CD8-positive, alpha-beta memory T cell (primary cell): ENCODE data around the gene MAGIX. TPM values are rescaled to one million over a fixed set of nuclear protein-coding genes. Genes with fewer than 3 reads are reported as not detected.

Experiments
- CTCF ChIA-PET: fragments of 350-600 bp; sonication (Branson Sonifier 250); formaldehyde crosslinking; loops from one replicate; lab custom pipeline; 2021; ENCODE audit warnings: antibody characterized with exemption; lab: Charles Lee
- POLR2A ChIA-PET: fragments of 350-600 bp; sonication (Branson Sonifier 250); formaldehyde crosslinking; loops from one replicate; lab custom pipeline; 2021; ENCODE audit warnings: antibody characterized with exemption; lab: Charles Lee
- DNase-seq, 5 donors: peaks; one replicate each; pipeline versions ENCODE4 v3.0.0 to v3.0.0-alpha.2; 2020 to 2022; ENCODE audit warnings: mixed read lengths in 1 of 5
- H3K27ac ChIP-seq: one replicate; pipeline ENCODE4 v1.7.0; 2013; ENCODE audit warnings: low read depth, mild to moderate bottlenecking, low read length, moderate library complexity
- H3K27me3 ChIP-seq: 2 replicates; pipeline ENCODE4 v1.7.0; 2013; ENCODE audit warnings: low read length, mild to moderate bottlenecking; ENCODE audit not compliant: insufficient read depth, poor library complexity, severe bottlenecking
- H3K36me3 ChIP-seq: 2 replicates; pipeline ENCODE4 v1.7.0; 2013; ENCODE audit warnings: mild to moderate bottlenecking, low read length, moderate library complexity; ENCODE audit not compliant: insufficient read depth
- H3K4me1 ChIP-seq: 2 replicates; pipeline ENCODE4 v1.7.0; 2013; ENCODE audit warnings: mild to moderate bottlenecking, low read length, moderate library complexity; ENCODE audit not compliant: insufficient read depth
- H3K4me3 ChIP-seq: 2 replicates; pipeline ENCODE4 v1.7.0; 2013; ENCODE audit warnings: mild to moderate bottlenecking, low read length
- H3K9me3 ChIP-seq: 2 replicates; pipeline ENCODE4 v1.7.0; 2013; ENCODE audit warnings: mild to moderate bottlenecking, low read length
- H3K27ac Mint-ChIP-seq, 8 donors: one replicate each; pipeline ENCODE4 v1.8.0; 2020 to 2021; ENCODE audit warnings: mixed read lengths in 8 of 8, mild to moderate bottlenecking in 6 of 8, inconsistent platforms in 3 of 8, moderate library complexity in 3 of 8
- H3K27me3 Mint-ChIP-seq, 2 donors: one replicate each; pipeline ENCODE4 v1.8.0; 2020 to 2021; ENCODE audit warnings: mixed read lengths in 2 of 2, mild to moderate bottlenecking in 1 of 2, moderate library complexity in 1 of 2
- H3K36me3 Mint-ChIP-seq, 3 donors: one replicate each; pipeline ENCODE4 v1.8.0; 2020 to 2021; ENCODE audit warnings: mixed read lengths in 3 of 3, inconsistent platforms in 1 of 3, mild to moderate bottlenecking in 1 of 3
- H3K4me1 Mint-ChIP-seq, 3 donors: one replicate each; pipeline ENCODE4 v1.8.0; 2020 to 2021; ENCODE audit warnings: mixed read lengths in 3 of 3, inconsistent platforms in 1 of 3, mild to moderate bottlenecking in 1 of 3
- H3K4me3 Mint-ChIP-seq, 7 donors: one replicate each; pipeline ENCODE4 v1.8.0; 2020 to 2021; ENCODE audit warnings: mixed read lengths in 7 of 7, mild to moderate bottlenecking in 6 of 7, moderate library complexity in 4 of 7, inconsistent platforms in 2 of 7
- H3K9me3 Mint-ChIP-seq, 5 donors: one replicate each; pipeline ENCODE4 v1.8.0; 2020 to 2022; ENCODE audit warnings: mixed read lengths in 5 of 5, mild to moderate bottlenecking in 3 of 5, moderate library complexity in 2 of 5, inconsistent platforms in 1 of 5
- polyA plus RNA-seq: library from polyadenylated mRNA; unstranded; fragments of 300-500 nt; fragmentation: Illumina TruSeq; gene quantifications from one replicate; pipeline ENCODE4 v1.2.3, GENCODE V29; 2021
- total RNA-seq, 2 experiments: library from RNA; stranded (reverse); gene quantifications; one replicate each; pipeline ENCODE4 v1.2.3, GENCODE V29; 2021

Gene MAGIX
- total and polyA plus RNA-seq, 3 experiments from 2014 or later, result 0.25 to 1.4 (median 1.4) TPM

DNA sequence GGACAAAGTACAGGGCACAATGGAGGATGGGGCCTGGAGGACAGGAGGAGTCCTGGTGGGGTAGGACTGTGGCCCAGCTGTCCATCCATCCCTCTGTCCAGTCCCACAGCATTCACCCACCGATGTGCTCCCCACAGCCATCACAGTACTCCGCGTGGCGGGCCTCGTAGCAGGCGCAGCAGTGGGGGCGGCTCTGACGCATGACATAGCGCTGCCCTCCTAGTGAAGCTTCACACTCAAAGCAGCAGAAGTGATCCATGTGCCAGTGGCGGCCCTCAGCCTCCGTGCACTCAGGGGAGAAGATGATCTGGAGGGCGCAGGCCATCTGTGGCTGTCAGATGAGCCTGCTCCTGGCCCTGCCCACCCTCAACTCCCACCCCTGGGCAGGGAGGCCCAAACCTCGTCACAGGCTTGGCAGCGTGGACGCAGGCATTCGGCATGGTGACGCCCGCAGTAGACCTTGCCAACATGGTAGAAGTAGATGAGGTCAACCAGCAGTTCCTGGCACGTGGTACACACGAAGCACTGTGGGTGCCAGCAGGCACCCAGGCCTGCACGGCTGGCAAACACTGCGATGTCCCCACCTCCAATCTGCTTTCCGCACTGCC is 15.4 kb downstream of the MAGIX start:
- Mint-ChIP-seq H3K27ac (peak overlapping the region in 4 of 8 donors; percentile 16 to 82 (median 74)), H3K36me3 (peaks cover 3 to 63% (median 16%) of the 10 kb centered on the region in 3 donors), H3K4me3 (no peak overlapping the region), H3K4me1 (peaks cover 3 to 10% (median 4%) of the 10 kb centered on the region in 3 donors), H3K27me3 (no peaks in the 10 kb centered on the region), H3K9me3 (no peaks in the 10 kb centered on the region)
- Histone ChIP-seq H3K27ac (no peak overlapping the region), H3K27me3 (no peaks in the 10 kb centered on the region), H3K36me3 (peaks cover 3% of the 10 kb centered on the region), H3K9me3 (no peaks in the 10 kb centered on the region), H3K4me3 (no peak overlapping the region), H3K4me1 (peaks cover 2% of the 10 kb centered on the region)
- DNase-seq, result no peak
- CTCF ChIA-PET, result interaction anchor here (1.3 to 2.1 kb wide), 2 partner anchors 12 to 13 kb away, joined by 5 to 11 read pairs; no protein-coding TSS in a partner anchor
- POLR2A ChIA-PET, result no interaction called here

DNA sequence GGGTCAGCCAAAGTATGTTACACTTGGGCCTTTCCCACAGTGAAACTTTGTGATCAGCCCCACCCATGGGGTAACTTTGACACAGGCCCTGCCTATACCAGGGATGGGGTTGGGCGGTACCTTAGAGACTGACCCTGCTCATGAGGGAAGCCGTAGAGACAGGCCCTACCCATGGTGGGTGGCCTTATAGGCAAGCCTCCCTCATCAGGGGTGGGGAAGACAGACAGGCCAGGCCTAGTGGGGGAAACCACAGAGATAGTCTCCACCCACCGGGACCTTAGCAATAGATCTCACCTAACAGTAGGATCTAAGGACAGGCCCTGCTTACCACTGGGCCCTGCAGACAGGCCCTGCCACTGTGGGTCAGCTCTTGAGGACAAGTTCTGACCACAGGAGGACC is 16.0 kb downstream of the MAGIX start:
- Mint-ChIP-seq H3K4me1 (peaks cover 0 to 7% (median 0%) of the 10 kb centered on the region in 3 donors), H3K36me3 (peaks cover 3 to 64% (median 16%) of the 10 kb centered on the region in 3 donors)
- DNase-seq, result no peak

GRCh38 chrX:49179358-49179757 is 16.8 kb downstream of the MAGIX start:
- no peaks in the 10 kb centered on the region for H3K4me1 ChIP-seq
- H3K27ac ChIP-seq, result no peak overlapping the region
- ChIA-PET CTCF (interaction anchor here (1.3 to 1.6 kb wide), 2 partner anchors 12 to 16 kb away, joined by 4 to 5 read pairs; no protein-coding TSS in a partner anchor), POLR2A (no interaction called here)
- no peaks in the 10 kb centered on the region for H3K36me3 ChIP-seq
- Mint-ChIP-seq H3K27ac (peak overlapping the region in 1 of 8 donors; percentile 31), H3K9me3 (no peaks in the 10 kb centered on the region), H3K36me3 (peaks cover 3 to 60% (median 16%) of the 10 kb centered on the region in 3 donors), H3K4me1 (peaks cover 0 to 12% (median 3%) of the 10 kb centered on the region in 3 donors), H3K4me3 (no peak overlapping the region), H3K27me3 (no peaks in the 10 kb centered on the region)
- no peak for DNase-seq
- no peak overlapping the region for H3K4me3 ChIP-seq
- no peaks in the 10 kb centered on the region for H3K27me3 ChIP-seq
- H3K9me3 ChIP-seq, result no peaks in the 10 kb centered on the region

More for the DNA sequence above, 16.0 kb downstream of the MAGIX start:
- Mint-ChIP-seq H3K4me3 (peak overlapping the region in 1 of 7 donors; percentile 13), H3K9me3 (no peaks in the 10 kb centered on the region), H3K27ac (no peak overlapping the region), H3K27me3 (no peaks in the 10 kb centered on the region)
- ChIA-PET CTCF (no interaction called here), POLR2A (no interaction called here)
- no peaks in the 10 kb centered on the region for H3K27me3 ChIP-seq
- H3K9me3 ChIP-seq, result no peaks in the 10 kb centered on the region
- no peaks in the 10 kb centered on the region for H3K36me3 ChIP-seq
- H3K27ac ChIP-seq, result no peak overlapping the region
- H3K4me3 ChIP-seq, result no peak overlapping the region
- no peaks in the 10 kb centered on the region for H3K4me1 ChIP-seq

DNA sequence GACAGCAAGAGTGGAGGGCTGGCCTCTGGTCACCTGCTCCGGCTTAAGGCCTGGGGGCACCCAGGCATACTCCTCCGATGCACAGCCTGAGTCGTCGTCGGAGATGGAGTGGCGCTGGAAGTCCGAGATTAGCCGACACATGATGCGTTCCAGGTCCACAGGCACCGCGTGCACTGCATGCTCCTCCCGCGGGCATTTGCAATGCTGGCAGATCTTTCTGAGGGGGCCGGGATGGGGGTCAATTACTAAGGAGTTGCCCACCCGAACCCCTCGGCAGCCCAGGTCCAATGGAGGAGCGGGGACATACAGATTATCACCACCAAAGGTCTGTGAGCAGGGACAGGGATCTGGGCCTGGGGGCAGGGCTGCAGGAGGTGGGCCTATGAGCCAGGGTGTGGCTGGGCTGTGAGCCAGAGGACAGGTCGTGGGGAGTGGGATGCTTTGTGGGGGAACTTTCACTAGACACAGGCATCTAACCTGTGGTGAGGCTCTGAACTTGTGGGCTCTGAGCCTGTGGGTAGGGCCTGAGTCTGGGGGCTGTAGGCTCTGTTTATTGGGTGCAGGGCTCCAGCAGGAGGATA is 21.2 kb downstream of the MAGIX start:
- DNase-seq, result no peak
- no peak overlapping the region for H3K4me3 ChIP-seq
- CTCF ChIA-PET, result interaction anchor here (0.7 kb wide), 1 partner anchor 17 kb away, joined by 3 read pairs; no protein-coding TSS in a partner anchor
- POLR2A ChIA-PET, result no interaction called here
- no peaks in the 10 kb centered on the region for H3K36me3 ChIP-seq
- Mint-ChIP-seq H3K36me3 (peaks cover 3 to 27% (median 12%) of the 10 kb centered on the region in 3 donors), H3K9me3 (no peaks in the 10 kb centered on the region), H3K4me3 (peak overlapping the region in 4 of 7 donors; percentile 25 to 72 (median 50)), H3K27ac (peak overlapping the region in 1 of 8 donors; percentile 54), H3K4me1 (peaks cover 7 to 18% (median 10%) of the 10 kb centered on the region in 3 donors), H3K27me3 (peaks cover 0 to 4% of the 10 kb centered on the region in 2 donors)
- H3K27ac ChIP-seq, result no peak overlapping the region
- peaks cover 7% of the 10 kb centered on the region for H3K4me1 ChIP-seq
- no peaks in the 10 kb centered on the region for H3K9me3 ChIP-seq
- H3K27me3 ChIP-seq, result no peaks in the 10 kb centered on the region

- no peaks in the 10 kb centered on the region for H3K9me3 Mint-ChIP-seq
Measured at GRCh38 chrX:49184294-49185281, 22.0 kb downstream of the MAGIX start.

GRCh38 chrX:49186125-49187027 is 23.8 kb downstream of the MAGIX start, which contains the start of gene PRICKLE3:
Gene PRICKLE3, minus strand, starts transcription at chrX:49186373. Its CDS starts 76 bp downstream, at chrX:49186297.
- peak within 1 kb of the TSS; percentile 60 for H3K4me3 ChIP-seq
- no peaks in the 10 kb centered on the region for H3K27me3 ChIP-seq
- peak within 1 kb of the TSS in 4 of 8 donors; percentile 59 to 91 (median 80) for H3K27ac Mint-ChIP-seq
- H3K27me3 Mint-ChIP-seq, result peaks cover 0 to 4% of the 10 kb centered on the region in 2 donors
- H3K4me1 ChIP-seq, result peaks cover 7% of the 10 kb centered on the region
- H3K27ac ChIP-seq, result peak within 1 kb of the TSS; percentile 61
- H3K4me1 Mint-ChIP-seq, result peaks cover 13 to 19% (median 14%) of the 10 kb centered on the region in 3 donors
- peak; percentile 58 to 81 (median 63) for DNase-seq
- H3K9me3 ChIP-seq, result no peaks in the 10 kb centered on the region
- no peaks in the 10 kb centered on the region for H3K9me3 Mint-ChIP-seq
- H3K36me3 Mint-ChIP-seq, result peaks cover 3 to 10% (median 4%) of the 10 kb centered on the region in 3 donors
- H3K36me3 ChIP-seq, result no peaks in the 10 kb centered on the region
- ChIA-PET CTCF (no interaction called here), POLR2A (interaction anchor here (0.6 to 1.0 kb wide), 4 partner anchors 14 to 83 kb away, joined by 3 to 5 read pairs (median 3); partner anchors contain the start of genes PLP2 and PPP1R3F)
- H3K4me3 Mint-ChIP-seq, result peak within 1 kb of the TSS; percentile 68 to 85 (median 80)

More at GRCh38 chrX:49184294-49185281, 22.0 kb downstream of the MAGIX start:
- Histone ChIP-seq H3K4me1 (peaks cover 7% of the 10 kb centered on the region), H3K9me3 (no peaks in the 10 kb centered on the region), H3K4me3 (peak overlapping the region; percentile 37), H3K27me3 (no peaks in the 10 kb centered on the region), H3K36me3 (no peaks in the 10 kb centered on the region), H3K27ac (peak overlapping the region; percentile 61)
- Mint-ChIP-seq H3K4me3 (peak overlapping the region; percentile 68 to 85 (median 80)), H3K4me1 (peaks cover 7 to 14% (median 10%) of the 10 kb centered on the region in 3 donors), H3K36me3 (peaks cover 3 to 19% (median 8%) of the 10 kb centered on the region in 3 donors), H3K27me3 (peaks cover 0 to 4% of the 10 kb centered on the region in 2 donors), H3K27ac (peak overlapping the region in 6 of 8 donors; percentile 59 to 91 (median 78))
- CTCF ChIA-PET, result interaction anchor here (0.7 to 1.3 kb wide), 3 partner anchors 17 to 18 kb away, joined by 3 to 5 read pairs (median 3); no protein-coding TSS in a partner anchor
- POLR2A ChIA-PET, result interaction anchor here (1.4 kb wide), 1 partner anchor 16 kb away, joined by 3 read pairs; no protein-coding TSS in a partner anchor
- peak in 2 of 5 donors; percentile 12 to 53 for DNase-seq
